Measurements from ENCODE around the gene VEGFC. TPM values are rescaled to one million over a fixed set of nuclear protein-coding genes. Genes with fewer than 3 reads are reported as not detected.

The VEGFC gene
- total RNA-seq, 1 experiment from 2014 or later: not detected

GRCh38 chr4:176760471-176760870 is 32.3 kb downstream of the VEGFC start:
- H4K20me1 ChIP-seq (ENCODE audit: insufficient read depth): no peaks in the 10 kb centered on the region

More at GRCh38 chr4:176760471-176760870, 32.3 kb downstream of the VEGFC start:
- H3K27ac ChIP-seq (ENCODE audit: low read depth, low read length): no peak overlapping the region
- no peak overlapping the region for H3K4me3 ChIP-seq (replicated peaks in 1 of 2; ENCODE audit: low read depth in 1 of 2, low read length in 2 of 2)
- H3K27me3 ChIP-seq (ENCODE audit: insufficient read depth, low read length): no peaks in the 10 kb centered on the region
- ChIA-PET RAD21 (ENCODE audit: low non-redundant PET in 1 of 2, low total read pairs in 2 of 2, uncharacterized antibody in 2 of 2, unreplicated experiment in 2 of 2) (no interaction called here), CTCF (no interaction called here), POLR2A (no interaction called here)
- no TSS peak for BruUV-seq (replicated peaks)
- H3K9me2 ChIP-seq (ENCODE audit: insufficient read depth): no peaks in the 10 kb centered on the region
- no peaks in the 10 kb centered on the region for H3K79me2 ChIP-seq (ENCODE audit: insufficient read depth, low read length)
- H3K4me1 ChIP-seq (ENCODE audit: control insufficient read depth in 1 of 2, insufficient read depth in 2 of 2, low read length in 2 of 2): no peaks in the 10 kb centered on the region
- TF ChIP-seq TCF7L2 (IDR thresholded peaks at IDR 0.05; ENCODE audit: borderline replicate concordance, extremely low read depth, insufficient read depth, insufficient read length) (no peak), SP1 (IDR thresholded peaks at IDR 0.05; ENCODE audit: low read depth) (no peak), ATF3 (IDR thresholded peaks at IDR 0.05) (no peak), CTCF (IDR thresholded peaks at IDR 0.05 in 2 of 3, conservative IDR thresholded peaks at IDR 0.05 in 1 of 3; ENCODE audit: borderline replicate concordance in 1 of 3, insufficient read depth in 1 of 3, low read depth in 2 of 3, low read length in 2 of 3) (no peak), EZH2phosphoT487 (IDR thresholded peaks at IDR 0.05; ENCODE audit: borderline replicate concordance) (no peak), CBX3 (IDR thresholded peaks at IDR 0.05; ENCODE audit: low read depth) (no peak), ZBTB33 (IDR thresholded peaks at IDR 0.05; ENCODE audit: extremely low read depth, insufficient replicate concordance, low read length) (no peak), CEBPB (IDR thresholded peaks at IDR 0.05; ENCODE audit: low read depth) (no peak), ELF1 (IDR thresholded peaks at IDR 0.05; ENCODE audit: borderline replicate concordance, low read depth) (no peak), JUND (IDR thresholded peaks at IDR 0.05) (no peak), POLR2AphosphoS5 (IDR thresholded peaks at IDR 0.05; ENCODE audit: low read depth, low read length) (no peak)
- no peak overlapping the region for H3K9ac ChIP-seq (ENCODE audit: low read length)
- no peak for DNase-seq (ENCODE audit: low read depth, low spot score)
- no peaks in the 10 kb centered on the region for H3K36me3 ChIP-seq (ENCODE audit: control insufficient read depth in 1 of 2, insufficient read depth in 2 of 2, low read length in 2 of 2)
- no peak overlapping the region for H3K4me2 ChIP-seq (ENCODE audit: low read length)
- intact Hi-C loops (cut with micrococcal nuclease): no loop called here
- ATAC-seq: no peak
- no peaks in the 10 kb centered on the region for H3K9me3 ChIP-seq (ENCODE audit: control insufficient read depth in 1 of 2, insufficient read depth in 1 of 2, low read depth in 1 of 2, low read length in 2 of 2)
- H2AFZ ChIP-seq (ENCODE audit: low read depth, low read length, poor library complexity, severe bottlenecking): no peak overlapping the region

All from HCT116 (cell line).